ENCODE measurements around the gene TRAPPC12. TPM values are rescaled to one million over a fixed set of nuclear protein-coding genes. Genes with fewer than 3 reads are reported as not detected.
"Not testable (repeated sequence)": the region's sequence is repeated elsewhere in the genome, so short reads cannot be mapped to it uniquely, and the experiment has no call there.

TRAPPC12 gene
- total RNA-seq, 3 donors from 2014 or later = 79.9 to 89.4 (median 84.5) TPM

DNA sequence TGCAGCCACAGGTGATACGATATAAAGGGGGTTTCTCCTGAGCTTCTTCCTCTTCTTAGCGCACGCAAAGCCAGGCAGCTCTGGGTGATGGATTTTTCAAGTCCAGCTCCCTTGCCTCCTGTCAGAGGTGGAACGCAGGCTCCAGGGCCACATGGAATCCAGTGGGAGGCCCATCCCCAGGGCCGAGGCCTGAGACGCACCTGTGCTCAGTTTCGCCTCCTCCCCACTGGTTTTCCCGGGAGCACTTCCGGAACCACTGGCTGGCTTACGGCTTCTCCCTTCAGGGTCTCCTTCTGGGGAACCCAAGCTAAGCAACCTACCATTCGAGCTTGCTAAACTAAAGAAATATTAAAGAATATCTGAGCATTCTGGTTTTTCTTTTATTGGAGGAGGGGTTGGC lies 63.6 kb downstream of the TRAPPC12 start:
- no peaks in the 10 kb centered on the region for H3K9me3 Mint-ChIP-seq
- ATAC-seq (no peak), DNase-seq (no peak)
- peaks cover 22% of the 10 kb centered on the region for H3K4me1 Mint-ChIP-seq (ENCODE audit: low read depth)
- peaks cover 20% of the 10 kb centered on the region for H3K36me3 Mint-ChIP-seq (ENCODE audit: insufficient read depth)
- H3K27me3 Mint-ChIP-seq (ENCODE audit: low read depth) = no peaks in the 10 kb centered on the region
- no peak overlapping the region for H3K4me3 Mint-ChIP-seq

GRCh38 chr2:3443506-3444084 lies 64.1 kb downstream of the TRAPPC12 start:
- DNase-seq (no peak), ATAC-seq (no peak)
- H3K4me3 Mint-ChIP-seq = no peak overlapping the region
- H3K4me1 Mint-ChIP-seq (ENCODE audit: low read depth) = peaks cover 22% of the 10 kb centered on the region
- H3K36me3 Mint-ChIP-seq (ENCODE audit: insufficient read depth) = peaks cover 20% of the 10 kb centered on the region
- no peaks in the 10 kb centered on the region for H3K9me3 Mint-ChIP-seq
- H3K27me3 Mint-ChIP-seq (ENCODE audit: low read depth) = no peaks in the 10 kb centered on the region

- ATAC-seq (no peak), DNase-seq (no peak)
- H3K4me3 Mint-ChIP-seq = no peak overlapping the region
- no peaks in the 10 kb centered on the region for H3K9me3 Mint-ChIP-seq
- no peaks in the 10 kb centered on the region for H3K27me3 Mint-ChIP-seq (ENCODE audit: low read depth)
- H3K36me3 Mint-ChIP-seq (ENCODE audit: insufficient read depth) = peaks cover 30% of the 10 kb centered on the region
- peaks cover 8% of the 10 kb centered on the region for H3K4me1 Mint-ChIP-seq (ENCODE audit: low read depth)
Observed at GRCh38 chr2:3445891-3446290, 66.4 kb downstream of the TRAPPC12 start.

GRCh38 chr2:3446381-3446780 lies 66.9 kb downstream of the TRAPPC12 start:
- ATAC-seq (no peak), DNase-seq (no peak)
- Mint-ChIP-seq H3K4me1 (ENCODE audit: low read depth) (peaks cover 4% of the 10 kb centered on the region), H3K9me3 (no peaks in the 10 kb centered on the region), H3K27me3 (ENCODE audit: low read depth) (no peaks in the 10 kb centered on the region), H3K36me3 (ENCODE audit: insufficient read depth) (peaks cover 28% of the 10 kb centered on the region), H3K4me3 (no peak overlapping the region)

DNA sequence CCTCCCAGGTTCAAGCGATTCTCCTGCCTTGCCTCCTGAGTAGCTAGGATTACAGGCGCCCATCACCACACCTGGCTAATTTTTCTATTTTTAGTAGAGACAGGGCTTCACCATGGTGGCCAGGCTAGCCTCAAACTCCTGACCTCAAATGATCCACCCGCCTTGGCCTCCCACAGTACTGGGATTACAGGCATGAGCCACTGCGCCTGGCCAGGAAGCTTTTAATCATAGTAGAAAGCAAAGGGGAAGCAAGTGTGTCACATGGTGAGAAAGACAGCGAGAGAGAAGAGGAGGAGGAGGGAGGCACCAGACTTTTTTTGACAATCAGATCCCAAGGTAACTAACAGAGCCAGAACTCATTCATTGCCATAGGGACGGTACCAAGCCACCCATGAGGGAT lies 67.7 kb downstream of the TRAPPC12 start:
- not testable (repeated sequence) for ATAC-seq; H3K4me3 Mint-ChIP-seq; DNase-seq; H3K4me1 Mint-ChIP-seq (ENCODE audit: low read depth); H3K27me3 Mint-ChIP-seq (ENCODE audit: low read depth); H3K9me3 Mint-ChIP-seq
- H3K36me3 Mint-ChIP-seq (ENCODE audit: insufficient read depth) = peaks cover 28% of the 10 kb centered on the region

DNA sequence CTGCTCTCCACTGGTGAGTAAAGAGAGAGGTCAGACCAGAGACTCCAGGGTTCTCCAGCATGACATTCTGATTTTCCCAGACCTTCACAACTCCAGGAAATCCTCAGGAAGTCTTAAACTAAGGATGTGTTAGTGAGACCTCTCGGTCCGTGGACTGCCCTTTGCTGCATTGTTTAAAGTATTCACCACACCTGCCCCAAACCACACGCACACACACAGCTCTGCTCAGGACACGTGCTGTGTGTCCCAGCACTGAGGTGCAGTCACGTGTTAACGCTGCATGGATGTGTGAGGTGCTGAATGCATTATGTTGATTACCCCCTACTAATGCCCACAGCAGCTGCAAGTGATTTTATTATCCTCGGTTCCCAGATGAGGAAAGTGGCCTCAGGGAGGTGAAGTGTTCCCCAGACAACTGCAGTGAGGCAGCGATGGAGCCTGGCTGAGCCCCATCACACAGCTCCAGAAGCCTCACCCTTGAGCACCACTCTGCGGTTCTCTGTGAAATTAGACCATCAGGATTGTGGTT lies 68.4 kb downstream of the TRAPPC12 start:
- H3K4me1 Mint-ChIP-seq (ENCODE audit: low read depth) = no peaks in the 10 kb centered on the region
- no peaks in the 10 kb centered on the region for H3K27me3 Mint-ChIP-seq (ENCODE audit: low read depth)
- ATAC-seq (no peak), DNase-seq (no peak)
- H3K36me3 Mint-ChIP-seq (ENCODE audit: insufficient read depth) = peaks cover 24% of the 10 kb centered on the region
- H3K4me3 Mint-ChIP-seq = no peak overlapping the region
- H3K9me3 Mint-ChIP-seq = no peaks in the 10 kb centered on the region

GRCh38 chr2:3448441-3448911 lies 69.0 kb downstream of the TRAPPC12 start:
- H3K9me3 Mint-ChIP-seq; H3K27me3 Mint-ChIP-seq (ENCODE audit: low read depth); ATAC-seq; DNase-seq; H3K4me1 Mint-ChIP-seq (ENCODE audit: low read depth); H3K4me3 Mint-ChIP-seq: not testable (repeated sequence)
- H3K36me3 Mint-ChIP-seq (ENCODE audit: insufficient read depth) = peaks cover 24% of the 10 kb centered on the region

DNA sequence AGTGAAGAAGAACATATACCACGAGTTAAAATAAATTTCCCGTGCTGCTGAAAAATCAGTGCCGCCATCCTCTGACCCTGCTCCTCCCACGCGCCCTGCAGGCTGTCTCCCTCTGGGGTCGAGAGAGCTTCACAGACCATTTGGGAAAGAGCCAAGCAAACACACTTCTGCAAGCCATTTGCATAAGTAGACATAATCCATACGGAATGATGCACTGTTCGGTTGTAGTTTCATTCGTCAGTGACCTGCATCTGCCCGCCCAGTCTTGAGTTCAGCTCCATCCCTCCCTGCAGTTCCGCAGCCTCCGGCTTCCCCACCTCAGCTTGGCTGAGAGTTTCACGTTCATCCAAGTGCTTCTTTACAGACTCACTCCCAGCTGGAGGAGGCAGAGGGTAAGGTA lies 69.6 kb downstream of the TRAPPC12 start:
- Mint-ChIP-seq H3K27me3 (ENCODE audit: low read depth) (no peaks in the 10 kb centered on the region), H3K4me3 (no peak overlapping the region), H3K4me1 (ENCODE audit: low read depth) (no peaks in the 10 kb centered on the region), H3K9me3 (no peaks in the 10 kb centered on the region), H3K36me3 (ENCODE audit: insufficient read depth) (peaks cover 24% of the 10 kb centered on the region)
- ATAC-seq (no peak), DNase-seq (no peak)

- H3K4me1 Mint-ChIP-seq (ENCODE audit: low read depth) = no peaks in the 10 kb centered on the region
- ATAC-seq = no peak
- H3K4me3 Mint-ChIP-seq = no peak overlapping the region
- H3K27me3 Mint-ChIP-seq (ENCODE audit: low read depth) = no peaks in the 10 kb centered on the region
- DNase-seq = no peak
- no peaks in the 10 kb centered on the region for H3K9me3 Mint-ChIP-seq
- peaks cover 24% of the 10 kb centered on the region for H3K36me3 Mint-ChIP-seq (ENCODE audit: insufficient read depth)
Observed at GRCh38 chr2:3449936-3450335, 70.4 kb downstream of the TRAPPC12 start.

DNA sequence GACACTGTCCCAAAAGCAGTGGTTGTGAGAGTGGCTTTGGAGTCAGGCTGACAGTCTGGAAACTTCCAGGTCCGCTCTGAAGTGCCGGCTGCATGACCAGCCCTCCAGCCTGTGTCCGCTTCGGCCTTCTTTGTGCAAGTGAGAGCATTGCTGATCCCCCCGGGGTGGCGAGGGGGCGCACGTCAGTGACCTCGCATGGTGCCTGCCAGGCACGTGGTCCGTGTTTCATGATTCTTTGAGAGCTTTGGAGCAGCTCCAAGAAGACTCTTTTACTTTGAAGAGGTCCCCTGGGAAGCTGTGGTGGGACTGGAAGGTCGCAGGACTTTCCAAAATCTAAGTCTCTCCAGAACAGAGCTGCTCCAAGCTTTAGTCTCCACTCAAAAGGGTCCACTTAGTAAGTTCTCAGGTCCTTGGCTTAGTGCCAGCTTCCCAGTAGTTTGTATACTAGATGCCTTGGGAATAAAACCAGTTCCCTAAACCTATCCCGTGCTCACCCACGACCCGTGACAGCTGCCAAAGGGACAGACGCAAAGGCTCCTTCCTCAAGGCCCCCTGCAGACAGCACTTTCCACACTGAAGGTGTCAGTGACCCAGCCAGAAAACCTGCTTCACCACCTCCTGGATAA lies 71.0 kb downstream of the TRAPPC12 start:
- no peaks in the 10 kb centered on the region for H3K27me3 Mint-ChIP-seq (ENCODE audit: low read depth)
- no peaks in the 10 kb centered on the region for H3K4me1 Mint-ChIP-seq (ENCODE audit: low read depth)
- DNase-seq (no peak), ATAC-seq (no peak)
- peaks cover 27% of the 10 kb centered on the region for H3K36me3 Mint-ChIP-seq (ENCODE audit: insufficient read depth)
- no peak overlapping the region for H3K4me3 Mint-ChIP-seq
- no peaks in the 10 kb centered on the region for H3K9me3 Mint-ChIP-seq

DNA sequence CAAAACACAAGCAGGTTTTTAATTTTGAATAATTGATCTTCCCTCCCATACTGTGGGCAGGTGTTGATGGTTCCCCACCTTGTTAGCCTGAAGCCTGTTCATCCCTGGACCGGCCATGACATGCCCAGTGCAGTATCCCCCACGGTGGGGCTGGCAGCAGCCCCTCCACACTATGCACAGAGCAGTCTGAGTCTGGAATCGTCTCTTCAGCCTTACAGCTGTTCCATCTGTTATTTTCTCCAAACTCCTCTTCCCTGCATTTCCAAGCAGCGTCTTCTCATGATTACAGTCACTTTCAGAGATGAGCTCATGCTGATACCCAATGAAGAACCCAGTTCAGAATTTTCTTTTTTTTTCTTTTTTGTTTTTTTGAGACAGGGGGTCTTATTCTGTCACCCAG lies 71.7 kb downstream of the TRAPPC12 start:
- Mint-ChIP-seq H3K4me3 (no peak overlapping the region), H3K27me3 (ENCODE audit: low read depth) (no peaks in the 10 kb centered on the region), H3K36me3 (ENCODE audit: insufficient read depth) (peaks cover 30% of the 10 kb centered on the region), H3K9me3 (no peaks in the 10 kb centered on the region), H3K4me1 (ENCODE audit: low read depth) (no peaks in the 10 kb centered on the region)
- DNase-seq (no peak), ATAC-seq (no peak)

- no peaks in the 10 kb centered on the region for H3K9me3 Mint-ChIP-seq
- no peak for DNase-seq
- H3K4me1 Mint-ChIP-seq (ENCODE audit: low read depth) = no peaks in the 10 kb centered on the region
- peaks cover 30% of the 10 kb centered on the region for H3K36me3 Mint-ChIP-seq (ENCODE audit: insufficient read depth)
- no peak overlapping the region for H3K4me3 Mint-ChIP-seq
- ATAC-seq = no peak
- H3K27me3 Mint-ChIP-seq (ENCODE audit: low read depth) = no peaks in the 10 kb centered on the region
Observed at GRCh38 chr2:3451926-3452671, 72.6 kb downstream of the TRAPPC12 start.

DNA sequence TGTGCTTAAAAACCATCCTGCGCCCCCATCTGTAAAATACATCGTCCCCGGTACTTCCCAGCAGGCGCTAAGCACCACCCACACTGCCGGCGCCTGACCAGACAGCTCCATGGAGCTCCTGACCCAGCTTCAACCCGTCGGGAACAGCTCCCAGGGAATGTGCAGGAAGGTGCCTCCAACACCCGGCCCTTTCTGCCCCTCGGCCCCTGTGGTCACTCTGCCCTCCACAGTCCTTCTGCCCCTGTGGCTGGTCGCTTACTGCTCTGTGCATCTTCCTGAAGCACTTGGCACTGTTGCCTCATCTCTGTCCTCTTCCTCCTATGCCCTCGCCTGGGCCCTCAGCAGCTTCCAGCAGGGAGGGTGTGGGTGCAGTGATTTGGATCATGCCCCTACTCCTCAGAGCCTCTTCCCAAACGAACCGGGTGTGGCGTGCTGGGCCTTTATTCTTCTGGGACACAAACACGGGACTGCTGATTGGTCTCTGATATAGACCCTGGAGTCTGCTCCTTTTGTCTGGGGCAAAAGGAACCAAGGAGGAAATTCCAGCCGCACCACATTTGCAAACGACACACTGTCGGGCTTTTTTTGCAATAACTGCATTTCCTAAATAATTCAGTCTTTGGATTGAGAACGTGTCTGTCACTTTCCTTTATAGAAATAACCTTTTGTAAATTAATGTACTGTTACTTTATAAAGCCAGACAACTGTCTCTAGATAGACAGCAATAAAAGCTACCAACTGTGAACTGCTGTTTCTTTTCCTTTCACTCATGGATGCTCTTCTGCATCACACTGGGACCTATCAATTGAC lies 73.9 kb downstream of the TRAPPC12 start:
- ATAC-seq (no peak), DNase-seq (no peak)
- no peaks in the 10 kb centered on the region for H3K27me3 Mint-ChIP-seq (ENCODE audit: low read depth)
- H3K36me3 Mint-ChIP-seq (ENCODE audit: insufficient read depth) = peaks cover 26% of the 10 kb centered on the region
- no peaks in the 10 kb centered on the region for H3K4me1 Mint-ChIP-seq (ENCODE audit: low read depth)
- H3K9me3 Mint-ChIP-seq = no peaks in the 10 kb centered on the region
- no peak overlapping the region for H3K4me3 Mint-ChIP-seq

GRCh38 chr2:3454005-3454404 lies 74.5 kb downstream of the TRAPPC12 start:
- not testable (repeated sequence) for ATAC-seq; DNase-seq; H3K4me3 Mint-ChIP-seq; H3K9me3 Mint-ChIP-seq; H3K4me1 Mint-ChIP-seq (ENCODE audit: low read depth); H3K27me3 Mint-ChIP-seq (ENCODE audit: low read depth)
- peaks cover 24% of the 10 kb centered on the region for H3K36me3 Mint-ChIP-seq (ENCODE audit: insufficient read depth)

Measured in activated T-cell treated with anti-CD3 and anti-CD28 coated beads, Interleukin-2, amount 50 U/mL, for 4 hours (primary cell).